GM19025 (cell line): Measurements from ENCODE around the gene CCDC170.

Experiments
- ATAC-seq: cut with Tn5 transposase; IDR thresholded peaks from one replicate; pipeline ENCODE4 v1.9.1; 2021; ENCODE audit warnings: mild to moderate bottlenecking, low read depth, moderate library complexity; ENCODE audit not compliant: unreplicated experiment

CCDC170 gene

GRCh38 chr6:151614630-151615029 lies 120.8 kb downstream of the CCDC170 start:
- ATAC-seq = no peak

- no peak for ATAC-seq
Measured at GRCh38 chr6:151616091-151616513, 122.3 kb downstream of the CCDC170 start.

DNA sequence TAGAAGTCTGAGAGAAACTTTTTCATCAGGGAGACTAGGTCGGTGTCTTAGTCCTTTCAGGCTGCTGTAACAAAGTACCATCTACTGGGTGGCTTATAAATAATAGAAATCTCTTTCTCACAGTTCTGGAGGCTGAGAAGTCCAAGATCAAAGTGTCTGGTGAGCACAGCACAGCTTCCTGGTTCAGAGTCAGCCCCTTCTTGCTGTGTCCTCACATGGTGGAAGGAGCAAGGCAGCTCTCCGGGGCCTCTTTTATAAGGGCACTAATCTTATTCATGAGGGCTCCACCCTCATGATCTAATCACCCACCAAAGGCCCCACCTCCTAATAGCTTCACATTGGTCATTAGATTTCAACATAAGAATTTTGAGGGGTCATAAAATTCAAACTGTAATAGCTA lies 122.8 kb downstream of the CCDC170 start:
- ATAC-seq = no peak

GRCh38 chr6:151617539-151617938 lies 123.7 kb downstream of the CCDC170 start:
- no peak for ATAC-seq

DNA sequence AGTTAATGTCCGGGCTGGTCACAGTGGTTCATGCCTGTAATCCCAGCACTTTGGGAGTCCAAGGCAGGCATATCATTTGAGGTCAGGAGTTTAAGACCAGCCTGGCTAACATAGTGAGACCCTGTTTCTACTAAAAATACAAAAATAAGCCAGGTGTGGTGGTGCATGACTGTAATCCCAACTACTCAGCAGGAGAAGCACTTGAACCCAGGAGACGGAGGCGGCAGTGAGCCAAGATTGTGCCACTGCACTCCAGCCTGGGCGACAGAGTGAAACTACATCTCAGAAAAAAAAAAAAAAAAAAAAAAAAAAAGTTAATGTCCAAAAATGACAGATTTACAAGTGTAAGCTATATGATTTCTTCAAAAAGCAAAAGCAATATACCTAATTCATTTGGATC lies 124.9 kb downstream of the CCDC170 start:
- ATAC-seq = no peak

GRCh38 chr6:151620179-151620578 lies 126.4 kb downstream of the CCDC170 start:
- no peak for ATAC-seq

- no peak for ATAC-seq
Measured at GRCh38 chr6:151624071-151624470, 130.3 kb downstream of the CCDC170 start.

GRCh38 chr6:151624481-151624880 lies 130.7 kb downstream of the CCDC170 start:
- ATAC-seq = no peak

- no peak for ATAC-seq
Measured at GRCh38 chr6:151624900-151625536, 131.2 kb downstream of the CCDC170 start.

DNA sequence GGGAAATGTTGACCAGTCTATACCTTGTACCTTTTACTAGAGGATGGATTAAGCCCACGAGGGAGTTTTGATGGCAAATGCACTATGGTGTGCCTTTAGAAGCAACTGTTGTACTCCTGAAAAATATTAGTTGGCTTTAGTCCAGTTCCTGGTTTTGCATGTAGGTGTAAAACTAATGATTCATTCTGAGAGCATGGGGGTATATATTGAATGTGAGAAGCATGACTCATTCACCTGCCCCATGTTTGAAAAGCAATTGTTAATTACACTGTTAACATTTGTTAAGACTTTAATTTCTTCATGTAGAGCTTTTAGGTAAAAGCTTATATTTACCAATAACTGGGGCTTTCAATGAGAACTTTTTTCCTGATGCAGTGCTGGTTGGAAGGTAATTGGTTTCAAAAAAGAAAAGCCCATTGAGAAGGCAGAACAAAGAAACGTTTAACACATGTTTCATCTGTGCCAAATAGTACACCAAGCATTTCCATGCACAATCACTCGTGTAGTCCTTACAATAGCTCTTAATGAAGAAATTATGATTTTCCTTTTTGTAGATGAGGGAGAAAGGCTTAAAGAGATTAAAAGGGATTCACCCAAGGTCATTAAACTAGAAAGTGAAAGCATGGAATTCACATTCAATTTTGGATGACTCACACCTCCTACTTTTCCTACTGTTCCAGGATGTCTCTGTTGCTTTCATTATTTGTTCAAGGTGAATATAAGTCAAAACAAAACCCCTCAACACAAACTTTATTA lies 134.1 kb downstream of the CCDC170 start:
- ATAC-seq = no peak

- ATAC-seq = no peak
Measured at GRCh38 chr6:151629791-151630190, 136.0 kb downstream of the CCDC170 start.

DNA sequence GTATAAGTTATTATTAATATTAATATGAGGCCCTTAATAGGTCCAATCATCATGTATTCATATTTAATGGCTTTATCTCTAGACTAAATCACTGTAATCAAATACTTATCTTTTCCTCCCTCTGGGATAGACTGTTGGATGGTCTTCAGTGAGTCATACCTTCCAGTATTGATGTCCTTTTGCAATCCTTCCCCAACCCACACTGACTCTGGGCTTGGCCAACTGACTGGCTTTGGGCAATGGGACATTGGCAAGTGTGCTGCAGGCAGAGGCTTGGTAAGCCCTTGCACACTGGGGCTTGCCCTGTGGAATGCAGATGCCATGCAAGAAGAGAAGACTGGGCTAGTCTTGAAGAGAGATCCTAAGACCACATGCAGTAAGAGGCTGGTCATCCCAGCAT lies 136.6 kb downstream of the CCDC170 start:
- no peak for ATAC-seq

DNA sequence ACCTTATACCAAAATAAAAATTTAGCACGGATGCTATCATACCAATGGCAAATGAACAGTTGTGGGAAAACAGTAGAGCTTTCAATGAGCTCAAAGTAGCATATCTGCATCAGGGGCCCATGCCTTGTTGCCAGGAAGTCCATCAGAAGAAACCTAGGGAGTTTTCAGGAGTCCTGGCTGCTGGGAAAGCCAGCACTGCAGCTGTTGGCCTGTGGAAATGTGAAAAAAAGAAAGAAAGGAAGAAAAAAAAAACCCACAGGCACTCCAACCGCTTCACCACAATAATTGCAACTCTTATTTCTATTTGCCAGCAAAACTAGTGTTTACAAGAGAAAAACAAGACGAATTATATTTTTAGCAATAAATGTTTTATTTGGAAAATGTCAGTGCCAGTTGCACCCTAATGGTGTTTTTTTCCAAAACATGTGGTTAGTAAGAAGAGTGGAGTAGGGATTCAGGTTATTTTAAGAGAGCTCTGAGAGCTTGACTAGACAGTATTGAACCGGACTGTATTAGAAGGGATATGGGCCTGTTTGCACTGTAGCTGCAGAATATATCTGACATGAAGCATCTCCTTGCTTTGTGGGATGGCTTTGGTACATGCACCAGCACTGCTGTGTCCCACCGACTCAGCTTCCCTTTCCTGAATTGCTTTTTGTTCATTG lies 137.3 kb downstream of the CCDC170 start:
- ATAC-seq = no peak

- no peak for ATAC-seq
Measured at GRCh38 chr6:151632415-151632987, 138.7 kb downstream of the CCDC170 start.

- no peak for ATAC-seq
Measured at GRCh38 chr6:151633526-151634335, 139.9 kb downstream of the CCDC170 start.

- no peak for ATAC-seq
Measured at GRCh38 chr6:151634336-151634720, 140.5 kb downstream of the CCDC170 start.

GRCh38 chr6:151635741-151636140 lies 141.9 kb downstream of the CCDC170 start:
- no peak for ATAC-seq

DNA sequence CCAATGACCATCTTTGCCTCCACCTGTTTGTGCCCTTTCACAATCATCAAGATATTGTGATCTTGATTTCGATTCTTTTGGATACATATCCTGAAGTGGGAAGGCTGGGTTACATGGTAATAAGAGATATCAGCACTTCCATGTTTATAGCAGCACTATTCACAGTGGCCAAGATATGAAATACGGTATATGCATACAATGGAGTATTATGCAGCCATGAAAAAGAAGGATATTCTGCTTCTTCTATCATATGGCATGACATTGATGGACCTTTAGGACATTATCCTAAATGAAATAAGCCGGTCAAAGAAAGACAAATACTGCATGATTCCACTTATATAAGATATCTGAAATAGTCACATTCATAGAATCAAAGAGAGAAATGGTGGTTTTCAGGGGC lies 144.0 kb downstream of the CCDC170 start:
- ATAC-seq = no peak

DNA sequence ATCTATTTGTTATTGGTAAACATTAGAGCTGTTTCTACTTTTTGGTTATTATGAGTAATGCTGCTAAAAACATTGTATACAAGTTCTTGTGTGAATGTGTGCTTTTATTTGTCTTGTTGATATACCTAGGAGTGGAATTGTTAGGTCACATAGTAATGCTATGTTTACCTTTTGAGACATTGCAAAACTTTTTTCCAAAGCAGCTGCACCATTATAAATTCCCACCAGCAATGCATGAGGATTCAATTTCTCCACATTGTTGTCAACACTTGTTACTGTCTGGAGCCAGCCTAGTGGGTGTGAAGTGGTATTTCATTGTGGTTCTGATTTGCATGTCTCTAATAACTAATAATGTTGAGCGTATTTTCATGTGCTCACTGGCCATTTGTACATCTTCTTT lies 145.9 kb downstream of the CCDC170 start:
- ATAC-seq = no peak

DNA sequence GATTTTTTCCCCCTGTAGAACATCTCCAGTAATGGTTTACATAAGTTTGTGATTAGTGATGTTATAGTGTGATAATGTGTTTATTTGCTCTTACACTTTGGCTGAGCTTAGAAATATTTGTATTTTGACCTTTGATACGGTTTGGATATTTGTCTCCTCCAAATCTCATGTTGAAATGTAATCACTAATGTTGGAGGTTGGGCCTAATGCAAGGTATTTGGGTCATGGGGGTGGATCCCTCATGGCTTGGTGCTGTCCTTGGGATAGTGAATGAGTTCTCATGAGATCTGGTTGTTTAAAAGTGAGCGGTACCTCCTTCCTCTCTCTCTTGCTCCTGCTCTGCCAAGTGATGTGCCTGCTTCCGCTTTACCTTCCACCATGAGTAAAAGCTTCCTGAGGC lies 147.2 kb downstream of the CCDC170 start:
- ATAC-seq = no peak
